ENCODE data around the gene DUS1L.
A peak's percentile ranks its signal among the peaks of the same experiment; 100 is the strongest.
"Not testable (repeated sequence)": the region's sequence is repeated elsewhere in the genome, so short reads cannot be mapped to it uniquely, and the experiment has no call there.

DUS1L gene

DNA sequence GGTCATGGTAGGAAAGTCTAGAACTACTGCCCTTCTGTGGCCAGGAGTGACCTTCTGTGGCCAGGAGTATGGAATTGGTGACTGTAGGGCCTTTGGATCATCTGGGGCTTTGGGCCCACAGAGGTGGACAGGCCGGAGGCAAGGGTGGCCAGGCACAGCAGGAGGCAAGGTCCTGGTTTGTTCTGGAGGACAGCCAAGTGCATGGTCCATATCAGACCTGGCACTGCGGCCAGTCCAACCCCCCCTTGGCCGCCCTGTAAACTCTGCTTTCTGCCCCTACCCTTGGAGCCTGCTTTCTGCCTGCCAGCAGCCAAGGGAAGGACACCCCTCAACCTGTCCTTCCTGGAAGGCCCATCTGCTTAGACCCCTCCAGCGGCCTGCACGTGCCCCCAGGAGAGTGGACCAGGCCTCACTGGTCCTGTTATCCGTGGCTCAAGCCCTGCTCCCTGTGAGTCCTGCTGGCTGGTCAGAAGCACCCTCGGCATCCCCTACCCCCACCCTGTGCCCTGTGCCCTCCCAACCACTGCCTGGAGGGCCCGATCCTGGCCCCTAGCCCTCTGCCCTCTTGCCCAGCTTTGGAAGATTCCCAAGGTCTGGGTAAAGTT is 25.8 kb downstream of the DUS1L start:
- DNase-seq (ENCODE audit: low spot score) = no peak

DNA sequence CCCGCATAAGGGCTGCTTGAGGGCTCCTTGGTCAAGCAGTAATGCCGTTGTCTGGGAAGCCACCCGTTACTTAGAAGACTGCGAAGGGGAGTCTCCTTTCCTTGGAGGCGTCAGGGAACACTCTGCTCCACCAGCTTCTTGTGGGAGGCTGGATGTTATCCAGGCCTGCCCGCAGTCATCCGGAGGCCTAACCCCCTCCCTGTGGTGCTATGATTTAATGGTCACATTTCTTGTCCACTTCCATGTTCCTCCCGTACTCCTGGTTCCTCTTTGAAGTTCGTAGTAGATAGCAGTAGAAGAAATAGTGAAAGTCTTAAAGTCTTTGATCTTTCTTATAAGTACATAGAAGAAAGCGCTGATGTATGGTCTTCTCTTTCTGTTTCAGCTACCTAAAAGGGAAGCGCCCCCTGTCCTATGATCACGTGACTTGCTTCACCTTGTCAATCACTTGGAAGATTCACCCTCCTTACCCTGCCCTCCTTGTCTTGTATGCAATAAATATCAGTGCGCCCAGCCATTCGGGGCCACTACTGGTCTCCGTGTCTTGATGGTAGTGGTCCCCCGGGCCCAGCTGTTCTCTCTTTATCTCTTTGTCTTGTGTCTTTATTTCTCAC is 26.7 kb downstream of the DUS1L start:
- not testable (repeated sequence) for DNase-seq (ENCODE audit: low spot score)

GRCh38 chr17:82037889-82038195 is 27.8 kb downstream of the DUS1L start:
- no peak for DNase-seq (ENCODE audit: low spot score)

DNA sequence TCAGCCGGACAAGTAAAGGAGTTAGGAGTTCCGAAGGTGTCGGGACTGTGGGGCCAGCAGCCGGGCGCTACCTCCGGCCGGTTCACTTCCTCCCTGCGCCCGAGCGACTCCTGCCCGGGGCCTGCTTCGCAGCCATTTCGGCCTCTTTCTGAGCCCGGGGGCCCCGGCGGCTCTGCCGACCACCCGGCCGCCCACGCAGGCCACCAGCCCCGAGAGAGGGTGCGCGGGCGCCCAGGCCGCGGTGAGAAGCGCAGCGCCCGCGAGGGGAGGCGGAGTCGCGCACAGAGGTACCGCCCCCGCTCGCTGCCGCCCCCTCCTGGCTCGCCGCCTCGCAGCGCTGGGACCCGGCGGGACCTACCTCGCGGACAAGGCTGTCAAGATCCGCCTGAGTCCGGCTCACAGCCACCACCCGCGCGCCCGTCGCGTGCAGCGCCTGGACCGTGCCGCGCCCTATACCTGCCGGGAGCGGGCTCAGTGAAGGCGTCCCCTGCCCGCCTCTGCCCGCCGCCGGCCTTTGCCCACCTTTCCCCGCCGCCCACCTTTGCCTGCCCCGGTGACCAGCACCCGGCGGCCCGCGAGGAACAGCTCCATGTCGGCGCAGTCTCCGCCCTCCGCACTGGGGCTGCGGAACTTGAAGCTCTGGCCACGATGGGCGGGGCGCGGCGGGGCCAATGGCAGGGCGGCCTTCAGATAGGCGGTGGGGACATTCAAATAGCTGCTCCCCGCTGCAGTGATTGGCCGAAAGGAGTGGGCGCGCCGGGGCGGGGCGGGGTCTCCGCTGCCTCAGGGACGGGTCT is 28.3 kb downstream of the DUS1L start, which contains the start of gene DCXR:
DCXR (minus strand) TSS at position 606 of the 797 bp plus-strand sequence; CDS start at position 591, 15 bp downstream.
- peak; percentile 94 for DNase-seq (ENCODE audit: low spot score)

DNA sequence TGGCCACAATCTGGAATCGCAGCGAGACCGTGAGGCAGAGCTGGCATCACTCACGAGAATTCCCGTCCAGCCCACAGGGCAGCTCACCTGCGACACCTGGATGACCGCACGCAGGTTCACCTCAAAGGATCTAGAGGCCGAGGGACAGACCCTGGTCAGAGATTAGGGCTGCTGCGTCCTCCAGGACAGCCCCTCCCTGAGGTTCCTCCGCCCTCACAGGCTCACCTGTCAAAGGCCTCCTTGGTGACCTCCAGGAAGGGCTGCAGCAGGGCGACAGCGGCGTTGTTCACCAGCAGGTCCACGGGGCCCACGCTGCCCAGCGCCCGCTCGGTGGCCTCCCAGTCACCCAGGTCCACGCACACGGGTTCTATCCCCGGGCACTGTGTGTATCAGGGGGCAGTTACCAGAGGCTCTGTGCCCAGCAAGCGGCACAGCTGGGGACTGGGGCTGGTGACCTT is 28.9 kb downstream of the DUS1L start:
- no peak for DNase-seq (ENCODE audit: low spot score)

DNA sequence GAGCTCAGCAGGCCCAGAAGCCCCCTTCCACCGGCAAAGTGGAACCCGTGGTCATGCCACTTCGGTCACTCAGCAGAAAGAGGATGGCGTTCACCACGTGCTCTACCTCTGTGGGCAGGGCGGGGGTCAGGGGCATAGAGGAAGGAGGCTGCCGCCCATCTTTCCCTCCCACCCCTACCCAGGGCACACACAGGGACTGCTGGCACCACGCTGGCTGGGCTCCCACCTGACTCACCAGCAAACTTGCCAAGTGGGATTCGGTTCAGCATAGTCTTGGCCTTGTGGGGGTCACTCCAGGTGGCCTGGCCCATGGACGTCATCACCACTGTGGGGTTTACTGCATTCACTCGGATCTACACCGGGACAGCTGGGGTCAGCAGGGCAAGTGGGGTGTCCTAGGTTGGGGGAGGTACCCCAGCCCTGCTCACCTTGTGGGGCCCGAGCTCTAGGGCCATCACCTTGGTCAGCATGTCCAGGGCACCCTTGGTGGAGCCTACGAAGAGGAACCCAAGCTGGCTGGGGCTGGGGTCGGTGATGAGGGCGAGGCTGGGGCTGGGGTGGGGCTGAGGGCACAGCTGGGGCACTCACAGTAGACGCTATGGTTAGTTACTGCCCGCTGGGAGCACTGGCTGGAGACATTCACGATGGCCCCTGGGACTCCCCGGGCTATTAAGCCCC is 29.5 kb downstream of the DUS1L start:
- no peak for DNase-seq (ENCODE audit: low spot score)

DNA sequence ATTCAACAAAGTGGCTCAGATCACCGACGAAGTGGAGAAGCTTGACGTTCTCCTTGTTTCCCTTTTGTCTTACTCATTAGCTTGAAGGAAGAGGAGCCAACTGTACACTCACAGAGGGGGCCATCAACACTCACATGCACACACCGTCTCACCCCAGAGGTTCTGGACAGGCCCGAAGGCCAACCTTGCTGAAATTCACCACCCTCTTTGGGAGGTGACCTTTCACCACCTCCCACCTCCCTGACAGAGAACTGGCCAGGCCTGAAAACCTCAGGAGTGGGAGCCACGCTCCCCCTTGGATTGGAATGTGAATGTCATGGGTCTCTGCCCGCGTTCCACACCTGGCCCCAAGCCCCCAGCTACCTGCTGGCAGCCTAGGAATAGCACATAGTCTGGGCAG is 30.1 kb downstream of the DUS1L start:
- no peak for DNase-seq (ENCODE audit: low spot score)

GRCh38 chr17:82034371-82035011 is 31.1 kb downstream of the DUS1L start:
- DNase-seq (ENCODE audit: low spot score) = no peak

DNA sequence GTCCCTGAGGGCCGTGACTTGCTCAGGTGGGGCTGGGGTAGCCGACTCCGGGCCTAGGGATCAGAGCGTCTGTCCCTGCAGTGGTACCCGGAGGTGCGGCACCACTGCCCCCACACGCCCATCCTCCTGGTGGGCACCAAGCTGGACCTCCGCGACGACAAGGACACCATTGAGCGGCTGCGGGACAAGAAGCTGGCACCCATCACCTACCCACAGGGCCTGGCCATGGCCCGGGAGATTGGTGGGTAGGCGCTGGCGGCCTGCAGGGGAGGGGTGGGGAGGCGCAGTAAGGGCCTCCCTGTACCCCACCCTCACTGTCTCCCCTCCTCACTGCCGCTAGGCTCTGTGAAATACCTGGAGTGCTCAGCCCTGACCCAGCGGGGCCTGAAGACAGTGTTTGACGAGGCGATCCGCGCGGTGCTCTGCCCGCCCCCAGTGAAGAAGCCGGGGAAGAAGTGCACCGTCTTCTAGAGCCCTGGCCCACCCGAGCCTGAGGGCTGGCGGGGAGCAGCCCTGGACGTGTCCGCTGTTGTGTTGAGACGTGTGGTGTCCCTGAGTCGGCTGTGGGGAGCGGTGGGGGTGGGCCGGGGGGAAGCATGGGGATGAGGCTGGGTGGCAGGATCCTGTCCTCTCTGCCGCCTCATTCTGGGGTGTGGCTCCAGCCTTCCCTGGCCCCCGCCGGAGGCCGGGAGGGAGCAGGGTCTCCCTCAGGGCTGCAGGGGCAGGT is 32.1 kb downstream of the DUS1L start:
- DNase-seq (ENCODE audit: low spot score) = no peak

DNA sequence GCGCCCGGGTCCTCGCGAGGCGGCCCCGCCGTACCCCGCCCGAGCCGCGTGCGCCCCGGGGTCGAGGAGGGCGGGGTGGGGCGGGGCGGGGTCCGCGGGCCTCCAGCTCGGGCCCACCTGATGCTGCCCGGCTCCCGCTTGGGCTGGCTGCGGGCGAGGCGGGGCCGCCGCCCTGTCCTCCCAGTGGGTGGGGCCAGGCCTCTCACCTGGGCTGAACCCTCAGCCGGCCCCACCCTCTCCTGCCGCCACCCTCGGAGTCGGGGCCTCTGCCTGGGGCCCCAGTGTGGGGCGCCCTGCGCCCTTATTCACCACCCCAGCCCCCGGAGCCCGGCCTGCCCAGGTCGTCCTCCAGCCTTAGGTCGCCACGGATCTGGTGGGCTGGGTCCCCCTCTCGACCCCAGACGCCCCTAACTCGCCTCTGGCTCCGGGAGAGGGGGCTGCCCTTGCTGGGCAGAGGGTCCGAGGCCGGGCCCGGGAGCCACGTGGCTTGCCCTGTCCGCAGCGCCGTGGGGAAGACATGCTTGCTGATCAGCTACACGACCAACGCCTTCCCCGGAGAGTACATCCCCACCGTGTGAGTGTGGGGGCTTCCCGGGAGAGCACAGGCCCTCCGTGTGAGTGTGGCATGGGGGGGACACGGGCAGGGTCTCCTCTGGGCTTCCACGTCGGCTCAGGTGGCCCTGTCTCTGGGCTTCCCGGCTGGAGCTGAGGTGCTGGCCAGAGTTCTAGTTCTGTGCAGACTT is 33.5 kb downstream of the DUS1L start:
- DNase-seq (ENCODE audit: low spot score) = no peak

- DNase-seq (ENCODE audit: low spot score) = no peak
These were observed 34.2 kb downstream of the DUS1L start, which contains the start of gene RAC3 for GRCh38 chr17:82031303-82031884. Gene RAC3, plus strand, starts transcription at chr17:82031678. Its CDS starts 84 bp downstream, at chr17:82031762.

GRCh38 chr17:82030470-82031302 is 34.9 kb downstream of the DUS1L start:
- DNase-seq (ENCODE audit: low spot score) = peak; percentile 70

DNA sequence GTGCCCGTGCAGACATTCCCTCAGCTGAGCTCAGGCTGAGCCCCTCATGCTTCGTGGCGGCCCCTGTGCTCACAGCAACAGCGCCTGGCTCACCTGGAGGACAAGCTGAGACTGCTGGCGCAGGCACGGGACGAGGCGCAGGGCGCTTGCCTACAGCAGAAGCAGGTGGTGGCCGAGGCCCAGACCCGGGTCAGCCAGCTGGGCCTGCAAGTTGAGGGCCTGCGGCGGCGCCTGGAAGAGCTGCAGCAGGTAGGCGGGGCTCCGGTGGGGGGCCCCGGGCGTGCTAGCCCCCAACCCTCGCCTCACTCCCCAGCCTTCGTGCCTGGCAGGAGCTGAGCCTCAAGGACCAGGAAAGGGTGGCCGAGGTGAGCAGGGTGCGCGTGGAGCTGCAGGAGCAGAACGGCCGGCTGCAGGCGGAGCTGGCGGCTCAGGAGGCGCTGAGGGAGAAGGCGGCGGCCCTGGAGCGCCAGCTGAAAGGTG is 35.6 kb downstream of the DUS1L start:
- DNase-seq (ENCODE audit: low spot score) = no peak

DNA sequence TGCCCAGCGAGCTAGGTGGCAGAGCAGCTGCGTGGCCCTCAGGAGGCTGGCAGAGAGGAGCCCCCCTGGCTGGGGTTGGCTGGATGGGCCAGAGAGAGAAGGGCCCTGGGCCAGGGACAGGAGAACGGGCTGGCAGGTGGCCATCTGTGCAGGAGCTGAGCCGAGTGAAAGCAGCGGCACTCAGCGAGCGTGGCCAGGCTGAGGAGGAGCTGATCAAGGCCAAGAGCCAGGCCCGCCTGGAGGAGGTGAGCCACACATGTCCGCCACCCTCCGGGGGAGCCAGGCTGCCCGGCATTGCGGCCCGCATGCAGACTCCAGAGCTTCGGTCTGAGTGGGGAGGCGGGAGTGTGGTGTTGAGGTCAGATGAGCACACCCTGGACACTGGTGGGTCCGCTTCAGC is 36.2 kb downstream of the DUS1L start:
- DNase-seq (ENCODE audit: low spot score) = no peak

- no peak for DNase-seq (ENCODE audit: low spot score)
These were observed 36.6 kb downstream of the DUS1L start for GRCh38 chr17:82028966-82029365.

- no peak for DNase-seq (ENCODE audit: low spot score)
These were observed 37.4 kb downstream of the DUS1L start for GRCh38 chr17:82028246-82028645.

- no peak for DNase-seq (ENCODE audit: low spot score)
These were observed 40.0 kb downstream of the DUS1L start for GRCh38 chr17:82025401-82026107.

- no peak for DNase-seq (ENCODE audit: low spot score)
These were observed 40.7 kb downstream of the DUS1L start for GRCh38 chr17:82024859-82025258.

Data from hematopoietic multipotent progenitor cell treated with erythropoietin and hydrocortisone succinate and interleukin-3 and kit ligand, for 15 days (in vitro differentiated cells).